BLaER1 (cell line): ENCODE measurements around the gene TAF3.

ENCODE experiments used
- H3K27ac ChIP-seq: shearing (Covaris generic); formaldehyde crosslinking; 2 replicates; pipeline ENCODE4 v1.8.1; 2022
- H3K27me3 ChIP-seq: shearing (Covaris generic); formaldehyde crosslinking; 2 replicates; pipeline ENCODE4 v1.8.1; 2022
- H3K36me3 ChIP-seq: shearing (Covaris generic); formaldehyde crosslinking; 2 replicates; pipeline ENCODE4 v1.8.1; 2022
- H3K4me1 ChIP-seq: shearing (Covaris generic); formaldehyde crosslinking; 2 replicates; pipeline ENCODE4 v1.8.1; 2022
- H3K4me2 ChIP-seq: shearing (Covaris generic); formaldehyde crosslinking; 2 replicates; pipeline ENCODE4 v1.8.1; 2022
- H3K4me3 ChIP-seq: shearing (Covaris generic); formaldehyde crosslinking; 2 replicates; pipeline ENCODE4 v1.8.1; 2022
- H3K9ac ChIP-seq: shearing (Covaris generic); formaldehyde crosslinking; 2 replicates; pipeline ENCODE4 v1.8.1; 2022
- H3K9me3 ChIP-seq: shearing (Covaris generic); formaldehyde crosslinking; 2 replicates; pipeline ENCODE4 v1.8.1; 2022
- H4K20me1 ChIP-seq: shearing (Covaris generic); formaldehyde crosslinking; 2 replicates; pipeline ENCODE4 v1.8.1; 2022
- Cebpa-rat ChIP-seq: shearing (Covaris generic); IDR thresholded peaks from 2 replicates; pipeline ENCODE4 v1.8.1; 2022

TAF3 gene

DNA sequence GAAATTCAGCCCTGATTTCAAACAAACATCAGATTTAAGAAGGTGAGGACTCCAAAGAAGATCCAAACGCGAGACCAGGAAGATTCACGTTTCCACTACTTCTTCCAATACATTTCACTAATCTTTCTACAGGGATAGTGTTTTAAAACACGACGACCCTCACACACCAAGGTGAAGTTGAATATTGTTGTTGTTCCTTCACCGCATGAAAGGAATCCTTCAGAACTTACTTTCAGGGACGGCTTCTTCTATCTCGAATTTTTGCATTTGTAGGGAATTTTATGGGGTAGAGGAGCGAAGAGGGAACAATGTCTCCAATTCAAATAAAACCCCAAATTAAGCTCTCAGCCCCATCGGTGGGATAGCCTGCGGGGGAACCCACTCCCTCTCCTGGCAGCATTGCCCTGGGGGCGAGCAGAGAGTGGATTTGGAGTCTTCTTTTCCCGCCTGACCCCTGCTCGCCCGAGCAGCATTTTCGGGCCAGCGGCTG is 234.7 kb downstream of the TAF3 start:
- Histone ChIP-seq H3K36me3 (no peaks in the 10 kb centered on the region), H4K20me1 (peaks cover 76% of the 10 kb centered on the region), H3K4me1 (peaks cover 32% of the 10 kb centered on the region), H3K27me3 (peaks cover 100% of the 10 kb centered on the region), H3K4me2 (peak overlapping the region; percentile 89), H3K4me3 (peak overlapping the region; percentile 62; the same call in 1 of the 2 replicates), H3K9ac (no peak overlapping the region), H3K9me3 (peaks cover 14% of the 10 kb centered on the region; the same call in 1 of the 2 replicates), H3K27ac (no peak overlapping the region)
- TF ChIP-seq Cebpa-rat, result no peak

GRCh38 chr10:8053446-8054243 is 235.3 kb downstream of the TAF3 start:
- H3K4me2 ChIP-seq, result peak overlapping the region; percentile 89
- no peak overlapping the region for H3K27ac ChIP-seq
- peaks cover 14% of the 10 kb centered on the region; the same call in 1 of the 2 replicates for H3K9me3 ChIP-seq
- H3K4me3 ChIP-seq, result peak overlapping the region; percentile 62
- H3K9ac ChIP-seq, result no peak overlapping the region
- H3K4me1 ChIP-seq, result peaks cover 32% of the 10 kb centered on the region
- no peak for TF ChIP-seq Cebpa-rat
- no peaks in the 10 kb centered on the region for H3K36me3 ChIP-seq
- H3K27me3 ChIP-seq, result peaks cover 100% of the 10 kb centered on the region
- H4K20me1 ChIP-seq, result peaks cover 69% of the 10 kb centered on the region

DNA sequence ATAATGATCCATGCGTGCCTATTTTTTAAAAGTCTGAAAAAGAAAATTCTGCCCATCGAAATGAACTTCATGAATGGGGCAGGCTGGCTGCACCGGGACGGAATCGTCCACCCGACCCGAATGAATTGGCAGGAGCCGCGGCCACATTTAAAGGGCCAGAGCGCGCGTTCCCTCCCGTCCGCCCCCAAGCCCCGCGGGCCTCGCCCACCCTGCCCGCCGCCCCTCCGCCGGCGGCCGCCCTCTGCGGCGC is 235.9 kb downstream of the TAF3 start:
- Histone ChIP-seq H3K9ac (no peak overlapping the region), H3K9me3 (peaks cover 14% of the 10 kb centered on the region; the same call in 1 of the 2 replicates), H3K27ac (no peak overlapping the region), H3K27me3 (peaks cover 100% of the 10 kb centered on the region), H4K20me1 (peaks cover 66% of the 10 kb centered on the region), H3K4me3 (peak overlapping the region; percentile 62), H3K4me1 (peaks cover 30% of the 10 kb centered on the region), H3K4me2 (peak overlapping the region; percentile 89), H3K36me3 (no peaks in the 10 kb centered on the region)
- TF ChIP-seq Cebpa-rat, result no peak

- Histone ChIP-seq H4K20me1 (peaks cover 60% of the 10 kb centered on the region), H3K4me1 (peaks cover 30% of the 10 kb centered on the region), H3K27ac (no peak within 1 kb of the TSS), H3K27me3 (peaks cover 100% of the 10 kb centered on the region), H3K9ac (no peak within 1 kb of the TSS), H3K36me3 (no peaks in the 10 kb centered on the region), H3K4me2 (peak within 1 kb of the TSS; percentile 89), H3K9me3 (peaks cover 14% of the 10 kb centered on the region; the same call in 1 of the 2 replicates), H3K4me3 (peak within 1 kb of the TSS; percentile 62)
- TF ChIP-seq Cebpa-rat, result no peak
Measured at GRCh38 chr10:8054494-8055407, 236.4 kb downstream of the TAF3 start, which contains the start of gene GATA3. GATA3 (plus strand) TSS chr10:8054688; CDS start chr10:8055656, 968 bp downstream.

- peaks cover 14% of the 10 kb centered on the region; the same call in 1 of the 2 replicates for H3K9me3 ChIP-seq
- H4K20me1 ChIP-seq, result peaks cover 51% of the 10 kb centered on the region
- H3K9ac ChIP-seq, result no peak overlapping the region
- peaks cover 30% of the 10 kb centered on the region for H3K4me1 ChIP-seq
- H3K4me2 ChIP-seq, result no peak overlapping the region
- peak overlapping the region; percentile 62; the same call in 1 of the 2 replicates for H3K4me3 ChIP-seq
- H3K27ac ChIP-seq, result no peak overlapping the region
- peaks cover 95% of the 10 kb centered on the region for H3K27me3 ChIP-seq
- no peak for TF ChIP-seq Cebpa-rat
- H3K36me3 ChIP-seq, result no peaks in the 10 kb centered on the region
Measured at GRCh38 chr10:8055420-8056349, 237.4 kb downstream of the TAF3 start.

DNA sequence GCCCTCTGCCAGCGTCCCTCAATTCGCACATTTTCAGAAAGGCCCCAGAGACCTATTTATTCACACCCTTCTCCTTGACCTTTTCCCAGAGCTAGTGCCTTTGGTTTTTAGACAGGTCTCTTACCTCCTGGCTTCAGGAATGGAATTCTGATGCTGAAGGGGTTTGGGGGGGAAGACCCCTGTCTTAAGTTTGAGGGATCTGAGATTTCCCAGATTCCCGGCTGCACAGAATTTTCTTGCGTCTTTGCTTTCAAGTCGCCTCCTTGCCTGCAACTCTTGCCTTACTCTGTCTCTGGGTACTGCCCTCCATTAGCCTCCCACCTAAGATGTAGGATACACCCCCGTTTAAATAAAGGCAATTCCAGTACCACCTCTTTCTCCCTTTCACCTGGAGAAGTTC is 238.1 kb downstream of the TAF3 start:
- no peak overlapping the region for H3K4me2 ChIP-seq
- H3K4me3 ChIP-seq, result no peak overlapping the region
- peaks cover 14% of the 10 kb centered on the region; the same call in 1 of the 2 replicates for H3K9me3 ChIP-seq
- H3K9ac ChIP-seq, result no peak overlapping the region
- no peak for TF ChIP-seq Cebpa-rat
- H3K36me3 ChIP-seq, result no peaks in the 10 kb centered on the region
- H3K27me3 ChIP-seq, result peaks cover 88% of the 10 kb centered on the region
- no peak overlapping the region for H3K27ac ChIP-seq
- H4K20me1 ChIP-seq, result peaks cover 44% of the 10 kb centered on the region
- H3K4me1 ChIP-seq, result peaks cover 35% of the 10 kb centered on the region

DNA sequence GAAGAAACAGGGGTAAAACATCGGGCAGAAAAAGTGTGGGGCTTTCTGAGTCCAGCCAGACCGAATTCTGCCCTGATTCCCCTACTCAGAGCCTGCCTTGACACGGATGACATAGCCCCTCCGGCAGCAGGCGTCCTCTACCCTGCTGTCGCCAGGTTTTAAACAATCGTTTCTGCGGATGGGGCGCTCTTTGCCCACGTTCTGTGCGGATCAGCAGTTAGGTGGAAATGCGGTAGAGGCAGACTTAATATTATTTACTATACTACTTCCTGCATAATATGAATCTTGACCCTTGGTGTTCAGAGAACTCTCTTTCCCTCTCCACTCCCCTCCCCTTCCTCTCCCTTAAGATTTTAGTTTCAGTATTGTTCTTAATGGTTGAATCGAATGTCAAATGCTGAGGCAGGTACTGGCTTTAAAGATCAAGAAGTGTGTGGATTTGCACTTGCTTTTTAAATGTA is 238.6 kb downstream of the TAF3 start:
- Histone ChIP-seq H3K4me3 (no peak overlapping the region), H3K4me1 (peaks cover 40% of the 10 kb centered on the region)

DNA sequence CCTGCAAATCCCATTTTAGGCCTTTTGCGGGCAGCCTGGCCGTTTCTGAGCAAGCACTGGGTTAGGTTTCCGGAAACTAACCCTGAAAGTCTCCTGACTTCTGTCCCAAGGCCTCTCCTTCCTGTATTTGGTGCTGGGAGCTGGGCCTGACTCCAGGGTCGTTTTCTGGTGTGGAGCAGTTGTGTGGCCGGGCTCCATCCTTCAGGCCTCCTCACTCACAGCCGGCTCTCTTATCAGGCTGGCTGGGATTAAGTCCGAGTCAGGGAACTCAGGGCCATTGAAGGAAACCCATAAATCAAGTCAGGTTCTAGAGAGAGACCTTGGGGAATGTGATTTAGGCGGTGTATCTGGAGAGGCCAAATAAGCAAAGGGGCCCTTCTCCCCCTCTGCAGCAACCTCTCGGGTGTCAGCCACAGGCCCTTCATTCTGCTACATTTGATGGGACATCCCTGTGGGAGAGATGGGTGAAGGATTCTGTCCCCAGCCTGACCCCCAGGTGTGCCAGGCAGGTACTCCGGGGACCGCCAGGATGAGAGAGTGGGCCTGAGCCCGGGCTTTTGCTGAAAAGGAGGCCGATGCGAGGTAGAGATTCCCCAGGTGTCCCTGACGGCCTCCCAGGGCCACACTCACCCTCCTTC is 239.4 kb downstream of the TAF3 start:
- Histone ChIP-seq H3K9me3 (peaks cover 14% of the 10 kb centered on the region; the same call in 1 of the 2 replicates), H3K9ac (no peak overlapping the region), H3K4me1 (peaks cover 47% of the 10 kb centered on the region), H3K4me2 (no peak overlapping the region), H3K36me3 (no peaks in the 10 kb centered on the region), H3K27ac (no peak overlapping the region), H3K4me3 (no peak overlapping the region), H4K20me1 (peaks cover 31% of the 10 kb centered on the region), H3K27me3 (peaks cover 75% of the 10 kb centered on the region)
- TF ChIP-seq Cebpa-rat, result no peak

More for the DNA sequence above, 238.6 kb downstream of the TAF3 start:
- Histone ChIP-seq H3K27me3 (peaks cover 83% of the 10 kb centered on the region), H4K20me1 (peaks cover 39% of the 10 kb centered on the region), H3K36me3 (no peaks in the 10 kb centered on the region), H3K27ac (no peak overlapping the region), H3K4me2 (no peak overlapping the region), H3K9me3 (peaks cover 14% of the 10 kb centered on the region; the same call in 1 of the 2 replicates), H3K9ac (no peak overlapping the region)
- no peak for TF ChIP-seq Cebpa-rat
